Stimulated activated CD8-positive, alpha-beta memory T cell treated with anti-CD3 and anti-CD28 coated beads, Interleukin-12 subunit alpha, Interleukin-12 subunit beta, amount 100 ng/mL, for 1 hour (primary cell): ENCODE data around the gene NTRK2.

Experiments used
- DNase-seq: peaks from one replicate; pipeline ENCODE4 v3.0.0-alpha.2; 2020; ENCODE audit warnings: low read depth

The NTRK2 gene

DNA sequence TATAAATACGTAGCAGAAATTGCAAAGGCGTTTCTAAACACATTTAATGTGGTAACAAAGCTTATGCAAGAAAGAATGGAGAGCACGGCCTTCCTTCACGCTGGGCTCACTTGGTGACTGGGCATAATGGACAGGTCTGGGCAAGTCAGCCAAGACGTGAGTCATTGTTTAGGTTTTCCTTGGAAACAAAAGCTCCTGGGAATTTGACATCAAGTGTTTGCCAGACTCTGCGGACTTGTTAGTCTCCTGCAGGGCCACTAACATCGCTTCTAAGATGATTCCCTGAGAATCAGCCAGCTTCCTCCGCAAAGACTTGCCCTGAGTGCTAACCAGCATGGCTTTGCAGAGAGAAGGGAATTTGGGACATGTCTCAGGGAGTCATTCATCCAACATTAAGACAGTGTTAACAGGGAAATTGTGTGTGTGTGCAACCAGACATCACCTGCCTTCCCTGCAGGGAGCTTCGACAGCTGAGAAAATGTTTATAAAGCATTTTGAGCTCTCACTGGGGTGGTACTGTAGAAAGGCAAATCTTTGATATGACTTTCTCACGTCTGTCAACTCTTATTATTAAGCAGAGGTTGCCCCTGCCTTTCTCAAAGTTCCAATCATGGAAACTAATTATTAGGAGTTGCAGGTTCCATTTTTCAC lies 182.5 kb downstream of the NTRK2 start:
- no peak for DNase-seq

DNA sequence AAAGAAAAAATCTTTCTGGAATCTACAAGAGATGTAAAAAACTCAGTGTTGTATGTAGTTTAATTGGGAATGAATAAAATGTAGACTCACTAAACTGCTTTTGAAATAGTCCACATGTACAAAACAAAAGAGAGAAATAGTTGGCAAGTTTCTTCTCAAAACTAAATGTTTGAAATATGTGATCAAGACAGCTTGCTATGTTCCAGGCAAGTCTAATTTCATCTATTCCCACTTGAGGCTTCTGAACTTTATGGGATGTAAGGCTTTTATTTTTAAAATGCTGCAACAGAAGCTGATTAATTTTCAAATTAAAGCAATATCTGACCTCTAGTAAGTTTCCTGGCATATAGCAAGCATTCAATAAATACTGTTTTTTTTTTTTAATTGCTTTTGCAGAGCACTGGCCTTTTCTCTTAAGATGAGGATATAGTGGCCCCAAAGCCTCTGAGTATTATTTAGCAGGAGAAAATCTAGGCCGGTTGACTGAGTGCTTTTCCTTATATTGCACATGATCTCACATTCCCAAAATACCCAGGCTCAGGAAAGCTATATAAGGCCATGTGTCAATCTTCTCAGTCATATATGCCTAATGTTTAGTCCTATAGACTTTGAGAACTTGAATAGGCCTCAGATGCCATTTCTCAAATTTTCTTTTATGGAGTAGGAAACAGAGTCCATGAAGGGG lies 183.2 kb downstream of the NTRK2 start:
- DNase-seq: no peak

GRCh38 chr9:84856181-84856632 lies 186.7 kb downstream of the NTRK2 start:
- no peak for DNase-seq

DNA sequence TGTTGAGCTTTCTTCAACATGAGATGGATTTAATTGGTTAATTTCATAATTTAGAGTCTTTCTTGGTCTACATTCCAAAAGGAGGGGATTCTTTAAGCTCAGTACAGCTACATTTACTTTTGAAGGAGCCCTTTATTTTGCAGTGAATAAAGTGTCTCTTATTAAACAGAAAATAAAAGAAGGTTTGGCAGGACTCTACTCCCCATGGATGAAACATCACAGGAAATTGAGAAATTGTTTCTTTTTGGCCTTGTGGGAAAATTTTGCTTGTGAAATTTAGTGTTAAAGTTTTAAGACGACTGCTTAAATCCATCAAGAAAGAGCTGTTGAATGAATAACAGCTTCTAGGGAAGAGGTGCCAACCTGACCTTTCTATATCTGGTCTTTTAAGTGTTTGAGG lies 187.7 kb downstream of the NTRK2 start:
- no peak for DNase-seq

DNA sequence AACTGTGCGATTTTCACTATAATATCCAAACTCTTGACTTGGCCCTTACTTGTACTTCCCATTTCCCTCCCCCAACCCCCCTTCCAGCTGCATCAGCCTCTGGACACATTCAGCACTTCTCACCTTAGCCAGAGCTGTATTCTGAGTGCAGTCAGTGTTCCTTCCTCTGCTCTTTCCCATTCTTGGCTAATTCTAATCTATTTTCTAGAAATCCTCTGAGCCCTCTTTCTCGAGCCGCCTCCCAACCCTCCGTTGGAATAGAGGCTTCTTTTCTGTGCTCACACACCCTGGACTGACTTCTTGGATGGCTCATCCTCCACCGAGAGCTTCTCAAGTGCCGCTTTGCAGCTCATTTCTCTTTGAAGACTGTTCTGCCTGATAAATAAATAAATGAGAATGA lies 188.8 kb downstream of the NTRK2 start:
- DNase-seq: no peak

GRCh38 chr9:84860249-84861115 lies 191.0 kb downstream of the NTRK2 start:
- no peak for DNase-seq

DNA sequence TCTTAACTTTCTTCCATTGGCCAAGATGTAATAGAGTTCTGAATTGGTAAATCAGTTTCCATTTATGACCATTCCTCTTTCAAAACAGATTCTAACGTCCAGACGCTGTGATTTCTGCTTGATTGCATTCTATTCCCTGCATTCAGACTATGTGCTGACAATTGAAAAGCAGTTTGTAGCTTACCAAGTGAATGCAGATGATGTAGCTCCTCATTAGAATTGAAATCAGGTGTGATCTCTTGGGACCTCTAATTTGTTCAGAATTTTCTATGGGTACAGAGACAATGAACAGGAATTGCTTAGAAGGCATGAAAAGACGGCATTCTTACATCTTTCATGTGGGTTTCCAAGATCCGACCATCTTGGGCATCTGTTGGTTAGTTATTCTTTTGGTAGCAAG lies 191.9 kb downstream of the NTRK2 start:
- no peak for DNase-seq

- DNase-seq: no peak
These were observed 192.8 kb downstream of the NTRK2 start for GRCh38 chr9:84862308-84862707.

DNA sequence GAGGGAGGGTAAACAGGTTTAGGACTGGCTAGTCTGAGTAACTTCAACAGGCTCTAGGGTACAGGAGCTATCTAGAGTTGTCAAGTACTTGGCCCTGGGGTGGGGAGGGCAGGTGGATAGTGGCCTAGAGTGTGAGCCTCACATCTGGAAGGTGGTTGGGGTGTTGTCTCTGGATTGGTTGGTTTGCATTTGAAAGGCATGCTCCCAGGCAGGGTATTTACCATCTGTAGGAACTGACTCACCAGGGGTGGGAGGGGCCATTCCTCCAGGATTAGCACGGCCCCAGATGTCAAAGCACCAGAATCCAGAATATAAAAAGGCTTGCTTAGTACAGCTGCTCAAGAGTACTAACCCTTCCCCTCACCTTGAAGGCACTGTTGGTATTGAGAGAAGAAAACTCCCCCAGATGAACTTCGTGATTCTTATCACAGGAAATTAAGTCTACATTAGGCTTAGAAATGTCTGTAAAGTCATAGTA lies 193.3 kb downstream of the NTRK2 start:
- DNase-seq: no peak

DNA sequence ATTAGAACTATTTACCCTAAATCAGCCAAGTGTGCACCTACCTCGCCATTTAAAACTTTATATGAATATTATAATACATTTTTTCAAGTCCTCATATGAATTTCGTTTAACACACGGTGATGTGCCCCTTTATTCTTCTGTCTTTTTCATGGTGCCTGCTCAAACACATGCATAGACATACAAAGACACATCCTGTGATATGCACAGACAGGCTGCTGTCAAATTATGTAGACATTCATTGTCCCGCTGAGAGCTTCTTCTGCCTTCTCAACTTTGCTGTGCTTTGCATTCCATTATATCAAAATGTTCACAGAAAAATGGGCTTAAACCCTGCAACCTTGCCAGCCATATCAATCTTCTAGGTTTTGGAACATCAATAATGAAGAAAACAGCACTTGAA lies 193.8 kb downstream of the NTRK2 start:
- no peak for DNase-seq

- DNase-seq: no peak
These were observed 197.1 kb downstream of the NTRK2 start for GRCh38 chr9:84866396-84867175.

DNA sequence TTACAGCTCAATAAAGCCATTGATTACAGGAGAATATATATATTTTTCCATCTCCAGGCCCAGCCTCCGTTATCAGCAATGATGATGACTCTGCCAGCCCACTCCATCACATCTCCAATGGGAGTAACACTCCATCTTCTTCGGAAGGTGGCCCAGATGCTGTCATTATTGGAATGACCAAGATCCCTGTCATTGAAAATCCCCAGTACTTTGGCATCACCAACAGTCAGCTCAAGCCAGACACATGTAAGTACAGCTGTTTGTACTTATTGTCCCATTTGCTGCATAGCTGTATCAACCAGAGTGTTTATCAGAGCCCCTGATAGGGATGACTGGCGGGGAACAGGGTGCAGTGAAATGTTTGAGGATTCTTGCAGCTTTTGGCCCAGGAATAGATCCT lies 197.7 kb downstream of the NTRK2 start:
- DNase-seq: no peak

DNA sequence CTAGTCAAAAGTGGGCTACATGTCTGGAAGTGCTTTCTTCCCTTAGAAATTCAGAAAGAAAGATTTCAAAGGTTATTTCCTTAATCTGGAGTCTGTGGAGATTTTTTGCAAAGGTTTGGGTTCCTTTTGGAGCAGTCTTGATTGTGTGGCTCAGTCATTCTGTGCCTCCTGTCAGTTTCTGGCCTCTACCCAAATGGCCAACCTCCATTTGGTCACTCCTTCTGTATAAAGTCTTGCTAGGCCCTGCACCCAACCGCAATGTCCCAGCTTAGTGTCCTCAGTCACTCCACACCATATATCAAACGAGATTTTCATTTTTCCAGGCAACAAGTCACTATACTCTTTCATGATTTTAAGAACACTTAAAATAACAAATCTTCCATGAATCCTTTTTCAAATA lies 199.6 kb downstream of the NTRK2 start:
- no peak for DNase-seq

DNA sequence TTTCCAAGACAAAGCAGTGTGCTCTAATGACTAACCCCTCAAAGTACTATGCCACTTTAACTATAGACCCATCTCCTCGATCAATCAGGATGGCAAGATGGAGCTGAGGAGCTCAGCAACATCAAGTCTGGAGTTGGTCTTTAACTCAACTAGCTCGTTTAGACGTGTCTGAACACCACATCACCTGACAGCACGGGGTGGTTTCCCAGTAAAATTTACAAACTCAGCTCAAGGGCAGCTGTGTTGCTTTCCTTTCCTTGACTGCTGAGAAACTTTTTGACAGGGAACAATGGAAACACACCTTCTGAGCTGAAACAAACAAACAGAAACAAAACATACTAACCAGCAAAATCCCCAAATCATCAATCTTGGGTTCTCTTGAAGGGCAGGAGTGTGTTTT lies 202.5 kb downstream of the NTRK2 start:
- no peak for DNase-seq

DNA sequence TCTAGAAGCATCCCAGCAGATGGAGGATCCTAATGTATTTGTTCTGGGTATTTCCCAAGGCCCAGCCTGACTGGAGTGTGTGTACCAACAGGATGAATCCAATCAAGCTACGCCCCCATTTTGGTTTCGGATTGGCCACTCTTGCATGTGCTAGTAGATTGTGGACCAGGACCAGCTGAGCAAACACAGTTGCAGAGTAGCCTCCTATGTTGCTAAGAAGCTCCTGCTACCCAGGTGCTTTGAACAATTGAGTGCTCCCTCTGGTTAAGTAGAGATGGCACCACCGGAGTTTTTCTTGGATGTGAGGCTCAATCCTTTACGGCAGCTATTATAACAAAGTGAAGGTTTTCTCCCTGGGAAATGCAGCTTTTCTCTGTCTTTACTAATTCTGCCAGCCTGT lies 204.5 kb downstream of the NTRK2 start:
- no peak for DNase-seq

GRCh38 chr9:84874596-84874995 lies 205.1 kb downstream of the NTRK2 start:
- DNase-seq: no peak

GRCh38 chr9:84875193-84875592 lies 205.7 kb downstream of the NTRK2 start:
- no peak for DNase-seq

DNA sequence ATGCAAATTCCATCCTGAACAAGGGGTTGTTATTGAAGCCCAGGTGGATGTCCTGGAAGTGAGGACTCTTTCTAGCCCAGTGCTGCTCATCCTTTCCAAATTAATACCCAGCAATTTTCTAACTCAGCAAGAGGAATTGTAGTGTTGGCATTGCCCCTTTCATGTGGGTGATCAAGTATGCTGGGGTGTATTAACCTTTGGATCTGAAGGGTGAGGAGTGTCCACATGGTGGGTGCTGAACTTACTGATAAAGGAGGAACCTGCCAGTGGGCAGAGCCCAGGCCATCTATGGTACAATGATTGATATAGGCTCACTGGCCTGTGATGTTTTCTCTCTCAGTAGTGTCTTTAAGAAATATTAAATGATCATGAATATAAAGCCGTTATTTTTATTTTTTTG lies 210.1 kb downstream of the NTRK2 start:
- no peak for DNase-seq

GRCh38 chr9:84880835-84881234 lies 211.3 kb downstream of the NTRK2 start:
- DNase-seq: no peak

GRCh38 chr9:84886866-84887265 lies 217.3 kb downstream of the NTRK2 start:
- no peak for DNase-seq

DNA sequence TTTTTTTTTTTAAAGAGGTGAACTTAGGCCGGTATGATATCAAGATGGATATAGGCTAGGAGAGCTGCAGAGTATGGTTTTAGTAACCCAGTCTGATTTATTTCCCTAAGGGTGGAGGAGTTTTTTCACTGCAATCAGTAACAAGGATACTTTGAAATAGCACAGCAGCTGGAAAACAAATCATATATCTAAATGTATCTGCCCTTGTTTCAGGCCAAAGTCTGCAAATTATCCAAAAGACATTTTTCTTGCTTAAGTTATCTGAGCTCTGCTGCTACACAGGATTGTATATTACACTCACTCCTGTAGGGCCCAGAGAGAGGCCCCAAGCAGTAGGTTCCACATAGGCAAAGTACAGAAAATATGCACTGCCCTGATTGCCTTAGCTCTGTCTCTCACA lies 222.4 kb downstream of the NTRK2 start:
- no peak for DNase-seq
